ENCODE measurements around the gene PCAT7. TPM values are rescaled to one million over a fixed set of nuclear protein-coding genes. Genes with fewer than 3 reads are reported as not detected.

The PCAT7 gene
- total and polyA plus RNA-seq, 2 donors (not counting 3 experiments of a cell fraction or from before 2014, with no cell fraction given), result not detected

DNA sequence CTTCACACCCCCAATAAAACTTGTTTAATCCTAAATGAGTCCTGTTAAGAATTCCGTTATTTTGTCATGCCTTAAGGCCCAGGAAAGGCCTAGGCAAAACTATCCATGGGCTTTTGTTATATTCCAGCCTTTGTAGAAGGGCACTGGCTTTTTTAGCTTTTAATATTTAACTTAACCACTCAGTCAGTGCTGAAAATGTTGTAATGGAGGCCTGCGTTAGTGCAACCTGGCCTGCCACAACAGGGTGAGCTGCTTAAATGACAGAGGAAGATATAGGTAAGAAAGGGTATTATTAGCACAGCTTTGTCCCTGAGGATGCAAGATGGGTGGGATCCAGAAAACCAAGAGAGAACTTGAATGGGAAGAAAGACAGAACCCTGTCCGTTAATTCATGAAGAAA, 40.2 kb upstream of the PCAT7 start:
- H3K27me3 ChIP-seq (ENCODE audit: control insufficient read depth in 2 of 2, insufficient read depth in 2 of 2, low read length in 2 of 2), result no peaks in the 10 kb centered on the region
- no peaks in the 10 kb centered on the region for H3K9me1 ChIP-seq (replicated peaks; ENCODE audit: control insufficient read depth, extremely low read depth, insufficient read depth, low read length)
- no peak overlapping the region for H3K27ac ChIP-seq (ENCODE audit: insufficient read depth, low read depth, low read length)
- CTCF ChIA-PET, result no interaction called here
- H3K4me1 ChIP-seq (ENCODE audit: control insufficient read depth, extremely low read depth, insufficient read depth, low read length), result no peaks in the 10 kb centered on the region
- DNase-seq (ENCODE audit: low read depth, low spot score) (no peak), FAIRE-seq (no peak)
- no peak overlapping the region for H3K9ac ChIP-seq (replicated peaks; ENCODE audit: extremely low read depth, insufficient read depth, low read length)
- no peak overlapping the region for H3K4me3 ChIP-seq (replicated peaks in 1 of 3; ENCODE audit: insufficient read depth in 1 of 3, low read depth in 1 of 3, low read length in 3 of 3)
- no peaks in the 10 kb centered on the region for H4K20me1 ChIP-seq (replicated peaks; ENCODE audit: control insufficient read depth, extremely low read depth, insufficient read depth, low read length)
- dilution Hi-C loops (cut with MboI; ENCODE audit: extremely low pct_ligation_motif_present, low sequenced_read_pairs) (no loop called here), intact Hi-C loops (cut with micrococcal nuclease) (no loop called here)
- POLR2A ChIA-PET, result no interaction called here
- H3K79me2 ChIP-seq (ENCODE audit: control insufficient read depth, insufficient read depth, low read length), result no peaks in the 10 kb centered on the region
- no peaks in the 10 kb centered on the region for H3K36me3 ChIP-seq (ENCODE audit: control insufficient read depth in 2 of 2, extremely low read depth in 1 of 2, insufficient read depth in 2 of 2, low read length in 2 of 2)
- H3K9me3 ChIP-seq (replicated peaks; ENCODE audit: control insufficient read depth, insufficient read depth, low read length), result no peaks in the 10 kb centered on the region
- H2AFZ ChIP-seq (ENCODE audit: low read depth, low read length), result no peak overlapping the region
- TF ChIP-seq FOS (IDR thresholded peaks at IDR 0.05; ENCODE audit: borderline replicate concordance, insufficient read depth, low read length), result no peak
- no peak for TF ChIP-seq EZH2 (IDR thresholded peaks at IDR 0.05; ENCODE audit: borderline replicate concordance, low read depth, low read length, severe bottlenecking)
- TF ChIP-seq, protein P1, sequence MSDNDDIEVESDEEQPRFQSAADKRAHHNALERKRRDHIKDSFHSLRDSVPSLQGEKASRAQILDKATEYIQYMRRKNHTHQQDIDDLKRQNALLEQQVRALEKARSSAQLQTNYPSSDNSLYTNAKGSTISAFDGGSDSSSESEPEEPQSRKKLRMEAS (IDR thresholded peaks at IDR 0.05; ENCODE audit: insufficient read depth, insufficient read length), result no peak
- no peak for TF ChIP-seq GATA2 (IDR thresholded peaks at IDR 0.05; ENCODE audit: insufficient read depth, insufficient read length, low read depth, low read length)
- TF ChIP-seq, protein P2, sequence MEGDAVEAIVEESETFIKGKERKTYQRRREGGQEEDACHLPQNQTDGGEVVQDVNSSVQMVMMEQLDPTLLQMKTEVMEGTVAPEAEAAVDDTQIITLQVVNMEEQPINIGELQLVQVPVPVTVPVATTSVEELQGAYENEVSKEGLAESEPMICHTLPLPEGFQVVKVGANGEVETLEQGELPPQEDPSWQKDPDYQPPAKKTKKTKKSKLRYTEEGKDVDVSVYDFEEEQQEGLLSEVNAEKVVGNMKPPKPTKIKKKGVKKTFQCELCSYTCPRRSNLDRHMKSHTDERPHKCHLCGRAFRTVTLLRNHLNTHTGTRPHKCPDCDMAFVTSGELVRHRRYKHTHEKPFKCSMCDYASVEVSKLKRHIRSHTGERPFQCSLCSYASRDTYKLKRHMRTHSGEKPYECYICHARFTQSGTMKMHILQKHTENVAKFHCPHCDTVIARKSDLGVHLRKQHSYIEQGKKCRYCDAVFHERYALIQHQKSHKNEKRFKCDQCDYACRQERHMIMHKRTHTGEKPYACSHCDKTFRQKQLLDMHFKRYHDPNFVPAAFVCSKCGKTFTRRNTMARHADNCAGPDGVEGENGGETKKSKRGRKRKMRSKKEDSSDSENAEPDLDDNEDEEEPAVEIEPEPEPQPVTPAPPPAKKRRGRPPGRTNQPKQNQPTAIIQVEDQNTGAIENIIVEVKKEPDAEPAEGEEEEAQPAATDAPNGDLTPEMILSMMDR (IDR thresholded peaks at IDR 0.05; ENCODE audit: extremely low read depth in 1 of 2, insufficient read depth in 1 of 2, low read depth in 1 of 2, low read length in 2 of 2), result no peak
- TF ChIP-seq JUN (IDR thresholded peaks at IDR 0.05; ENCODE audit: borderline replicate concordance, insufficient read depth, insufficient read length, low read depth), result no peak
- TF ChIP-seq MYC (IDR thresholded peaks at IDR 0.05; ENCODE audit: low read depth, low read length), result no peak
- no peak for TF ChIP-seq POLR2AphosphoS5 (IDR thresholded peaks at IDR 0.05; ENCODE audit: insufficient read depth, low read depth, low read length)
- BruUV-seq (replicated peaks), result no TSS peak
- H3K4me2 ChIP-seq (ENCODE audit: insufficient read depth, low read length), result no peak overlapping the region
